Trophoblast cell (in vitro differentiated cells and primary cell): ENCODE data around the gene NRXN3.

Experiments
- DNase-seq, 2 donors: peaks; one replicate each; pipeline ENCODE4 v3.0.0-alpha.2; 2016
- H2AFZ ChIP-seq: 2 replicates; pipeline ENCODE4 v1.6.1; 2013; ENCODE audit warnings: low read length, moderate library complexity, mild to moderate bottlenecking; ENCODE audit not compliant: insufficient read depth, poor library complexity
- H2AK5ac ChIP-seq: 2 replicates; pipeline ENCODE4 v1.6.1; 2013; ENCODE audit warnings: mild to moderate bottlenecking, low read length
- H2BK120ac ChIP-seq: 2 replicates; pipeline ENCODE4 v1.6.1; 2013; ENCODE audit warnings: low read length, mild to moderate bottlenecking, moderate library complexity; ENCODE audit not compliant: insufficient read depth, poor library complexity
- H2BK12ac ChIP-seq: 2 replicates; pipeline ENCODE4 v1.6.1; 2013; ENCODE audit warnings: mild to moderate bottlenecking, low read length, moderate library complexity
- H2BK5ac ChIP-seq: 2 replicates; pipeline ENCODE4 v1.6.1; 2013; ENCODE audit warnings: low read length, low read depth, moderate library complexity, mild to moderate bottlenecking; ENCODE audit not compliant: poor library complexity
- H3K14ac ChIP-seq: 2 replicates; pipeline ENCODE4 v1.6.1; 2013; ENCODE audit warnings: mild to moderate bottlenecking, low read length
- H3K18ac ChIP-seq: 2 replicates; pipeline ENCODE4 v1.6.1; 2013; ENCODE audit warnings: mild to moderate bottlenecking, low read length
- H3K23ac ChIP-seq: 2 replicates; pipeline ENCODE4 v1.6.1; 2013; ENCODE audit warnings: low read length
- H3K27ac ChIP-seq: 2 replicates; pipeline ENCODE4 v1.5.1; 2013; ENCODE audit warnings: low read depth, mild to moderate bottlenecking, inconsistent platforms, low read length, moderate library complexity
- H3K27me3 ChIP-seq: 2 replicates; pipeline ENCODE4 v1.6.1; 2013; ENCODE audit warnings: inconsistent platforms, mild to moderate bottlenecking, low read length, moderate library complexity; ENCODE audit not compliant: insufficient read depth
- H3K36me3 ChIP-seq, 2 experiments: 1 replicate in 1 of 2; 2 replicates in 1 of 2; pipeline ENCODE4 v1.6.1; 2013; ENCODE audit warnings: low read length in 2 of 2, mild to moderate bottlenecking in 2 of 2, moderate library complexity in 1 of 2; ENCODE audit not compliant: insufficient read depth in 2 of 2, control insufficient read depth in 1 of 2
- H3K4ac ChIP-seq: 2 replicates; pipeline ENCODE4 v1.6.1; 2013; ENCODE audit warnings: low read depth, mild to moderate bottlenecking, low read length, moderate library complexity
- H3K4me1 ChIP-seq, 2 experiments: 1 replicate in 1 of 2; 2 replicates in 1 of 2; pipeline ENCODE4 v1.6.1; 2013; ENCODE audit warnings: low read length in 2 of 2, mild to moderate bottlenecking in 2 of 2, moderate library complexity in 1 of 2; ENCODE audit not compliant: insufficient read depth in 2 of 2, control insufficient read depth in 1 of 2
- H3K4me2 ChIP-seq: 2 replicates; pipeline ENCODE4 v1.6.1; 2013; ENCODE audit warnings: inconsistent platforms, mild to moderate bottlenecking, low read length, moderate library complexity
- H3K4me3 ChIP-seq: 2 replicates; pipeline ENCODE4 v1.5.1; 2013; ENCODE audit warnings: mild to moderate bottlenecking, low read depth, low read length, inconsistent platforms
- H3K79me1 ChIP-seq: one replicate; pipeline ENCODE4 v1.6.1; 2013; ENCODE audit warnings: low read length
- H3K79me2 ChIP-seq: 2 replicates; pipeline ENCODE4 v1.6.1; 2013; ENCODE audit warnings: low read length, mild to moderate bottlenecking; ENCODE audit not compliant: control insufficient read depth, insufficient read depth, poor library complexity
- H3K9ac ChIP-seq: 2 replicates; pipeline ENCODE4 v1.6.1; 2013; ENCODE audit warnings: mild to moderate bottlenecking, low read length
- H3K9me3 ChIP-seq: 2 replicates; pipeline ENCODE4 v1.6.1; 2013; ENCODE audit warnings: low read depth, mild to moderate bottlenecking, control low read depth, inconsistent platforms, low read length; ENCODE audit not compliant: insufficient read depth
- H4K12ac ChIP-seq: 2 replicates; pipeline ENCODE4 v1.6.1; 2013; ENCODE audit warnings: low read depth, mild to moderate bottlenecking, low read length, moderate library complexity
- H4K8ac ChIP-seq: 2 replicates; pipeline ENCODE4 v1.6.1; 2013; ENCODE audit warnings: low read depth, mild to moderate bottlenecking, low read length, moderate library complexity
- H4K91ac ChIP-seq: one replicate; pipeline ENCODE4 v1.6.1; 2013; ENCODE audit warnings: low read depth, mild to moderate bottlenecking, low read length, moderate library complexity
- WGBS: extraction: QIAGEN DNeasy Blood & Tissue Kit; methylation state at CpG from one replicate; pipeline ENCODE4 v1.1.7; 2013; ENCODE audit warnings: missing lambda C conversion rate; ENCODE audit not compliant: insufficient read length, insufficient coverage; ENCODE audit errors: extremely low coverage; 5-methylcytosine and 5-hydroxymethylcytosine counted together

NRXN3 gene

DNA sequence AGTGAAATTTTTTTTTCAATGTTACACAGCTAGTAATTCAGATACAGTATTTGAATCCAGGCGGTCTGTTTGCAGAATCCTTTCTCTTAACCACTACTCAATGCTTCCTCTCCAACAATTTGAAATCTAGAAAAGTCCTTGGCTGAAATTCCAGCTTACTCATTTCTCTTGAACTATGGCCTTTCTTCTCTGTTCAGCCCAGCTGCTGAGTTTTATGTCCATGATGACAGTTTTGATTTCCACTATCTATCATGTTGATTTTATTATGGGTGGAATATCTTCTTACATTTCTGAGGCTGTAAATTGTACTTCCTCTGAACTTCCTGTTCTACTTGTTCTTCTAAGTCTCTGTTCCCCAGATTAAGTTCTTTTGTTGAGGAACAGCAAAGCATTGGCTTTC lies 1725.8 kb downstream of the NRXN3 start:
- no peak for DNase-seq
- Histone ChIP-seq H3K4me2 (no peak overlapping the region), H4K8ac (no peak overlapping the region), H3K4ac (no peak overlapping the region), H2AK5ac (no peak overlapping the region), H3K4me1 (no peaks in the 10 kb centered on the region), H3K27me3 (no peaks in the 10 kb centered on the region), H3K18ac (no peak overlapping the region), H2BK12ac (no peak overlapping the region), H3K27ac (no peak overlapping the region), H4K12ac (no peak overlapping the region), H3K23ac (no peak overlapping the region), H2BK120ac (no peak overlapping the region), H3K79me1 (no peaks in the 10 kb centered on the region), H2AFZ (no peak overlapping the region), H3K79me2 (no peaks in the 10 kb centered on the region), H4K91ac (no peak overlapping the region), H3K36me3 (no peaks in the 10 kb centered on the region), H3K9me3 (no peaks in the 10 kb centered on the region), H3K14ac (no peak overlapping the region), H3K4me3 (no peak overlapping the region), H2BK5ac (no peak overlapping the region), H3K9ac (no peak overlapping the region)
- no CpG with 5 or more reads among the region's 1 CpG for WGBS

DNA sequence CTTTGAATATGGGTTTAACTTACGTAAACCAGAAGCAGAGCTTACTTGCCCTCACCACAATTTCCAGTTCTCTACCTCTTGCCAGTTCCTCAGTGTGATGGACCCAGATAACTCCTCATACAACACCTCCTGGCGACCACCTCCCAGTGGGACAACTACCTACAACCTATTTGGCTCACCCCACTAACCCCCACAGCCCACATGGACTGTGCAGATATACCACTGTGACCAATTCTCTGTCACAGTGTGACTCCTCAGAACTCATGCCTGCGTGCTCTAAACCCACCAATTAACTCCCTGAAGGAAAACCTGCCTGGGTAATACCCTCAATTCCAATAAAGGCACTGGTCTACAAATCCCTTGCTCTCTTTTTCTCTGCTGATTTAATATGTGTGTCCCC lies 1729.4 kb downstream of the NRXN3 start:
- Histone ChIP-seq H3K79me1 (no peaks in the 10 kb centered on the region), H3K27me3 (no peaks in the 10 kb centered on the region), H2BK5ac (no peak overlapping the region), H3K36me3 (no peaks in the 10 kb centered on the region), H3K23ac (no peak overlapping the region), H4K8ac (no peak overlapping the region), H3K14ac (no peak overlapping the region), H3K79me2 (no peaks in the 10 kb centered on the region), H3K9ac (no peak overlapping the region), H3K4me3 (no peak overlapping the region), H2BK120ac (no peak overlapping the region), H3K4me2 (no peak overlapping the region), H4K91ac (no peak overlapping the region), H4K12ac (no peak overlapping the region), H3K18ac (no peak overlapping the region), H2BK12ac (no peak overlapping the region), H3K4ac (no peak overlapping the region), H2AK5ac (no peak overlapping the region), H3K27ac (no peak overlapping the region), H3K9me3 (no peaks in the 10 kb centered on the region), H2AFZ (no peak overlapping the region), H3K4me1 (no peaks in the 10 kb centered on the region)
- no CpG with 5 or more reads among the region's 3 CpGs for WGBS
- DNase-seq, result no peak

DNA sequence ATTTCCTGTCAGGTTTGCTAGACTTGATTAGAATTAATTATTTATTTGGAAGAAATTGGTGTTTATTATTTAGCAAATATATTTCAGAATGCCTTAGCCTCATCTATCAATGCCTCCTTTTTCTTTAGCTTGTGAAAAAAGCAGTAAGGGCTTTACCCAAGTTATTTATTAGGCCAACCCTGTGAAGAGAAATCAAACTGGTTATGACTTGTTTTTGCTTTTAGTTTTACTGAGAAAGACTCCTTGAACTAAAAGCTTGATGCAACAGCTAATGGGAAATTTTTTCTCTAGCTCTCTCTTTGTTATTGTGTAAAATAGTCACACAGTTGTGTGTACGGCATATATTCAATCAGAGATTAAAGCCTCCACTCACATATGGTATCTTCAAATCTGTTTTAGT lies 1734.3 kb downstream of the NRXN3 start:
- H3K27me3 ChIP-seq, result no peaks in the 10 kb centered on the region
- H2BK12ac ChIP-seq, result no peak overlapping the region
- no peaks in the 10 kb centered on the region for H3K36me3 ChIP-seq
- H3K4ac ChIP-seq, result no peak overlapping the region
- no CpG with 5 or more reads among the region's 1 CpG for whole genome bisulfite sequencing
- no peak overlapping the region for H4K12ac ChIP-seq
- H3K27ac ChIP-seq, result no peak overlapping the region
- no peak overlapping the region for H3K4me3 ChIP-seq
- DNase-seq, result no peak
- no peak overlapping the region for H2BK5ac ChIP-seq
- H3K4me2 ChIP-seq, result no peak overlapping the region
- no peak overlapping the region for H3K18ac ChIP-seq
- H3K14ac ChIP-seq, result no peak overlapping the region
- no peaks in the 10 kb centered on the region for H3K79me2 ChIP-seq
- no peak overlapping the region for H4K8ac ChIP-seq
- no peaks in the 10 kb centered on the region for H3K4me1 ChIP-seq
- H4K91ac ChIP-seq, result no peak overlapping the region
- no peaks in the 10 kb centered on the region for H3K9me3 ChIP-seq
- H3K23ac ChIP-seq, result no peak overlapping the region
- H2AFZ ChIP-seq, result no peak overlapping the region
- H3K79me1 ChIP-seq, result no peaks in the 10 kb centered on the region
- no peak overlapping the region for H2AK5ac ChIP-seq
- H3K9ac ChIP-seq, result no peak overlapping the region
- H2BK120ac ChIP-seq, result no peak overlapping the region

DNA sequence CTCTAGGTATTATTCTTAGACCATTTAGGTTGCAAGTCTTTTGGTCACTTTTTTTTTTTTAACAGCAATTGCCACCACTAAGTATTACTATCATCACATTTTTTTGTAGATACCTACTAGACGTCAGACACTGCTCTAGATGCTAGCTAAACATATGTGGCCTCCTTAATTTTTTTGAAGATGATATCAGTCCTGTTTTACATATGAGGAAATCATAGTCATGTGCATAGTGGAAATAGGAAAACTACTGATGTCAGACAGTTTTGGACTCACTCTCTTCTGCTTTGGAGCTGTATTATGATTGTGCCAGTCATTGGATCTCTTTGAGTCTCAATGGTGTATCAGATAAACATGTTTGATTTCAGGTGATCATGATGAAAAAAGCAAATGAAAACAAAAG lies 1736.8 kb downstream of the NRXN3 start:
- Histone ChIP-seq H3K23ac (no peak overlapping the region), H2BK12ac (no peak overlapping the region), H3K79me2 (no peaks in the 10 kb centered on the region), H4K91ac (no peak overlapping the region), H3K4me1 (no peaks in the 10 kb centered on the region), H3K18ac (no peak overlapping the region), H4K8ac (no peak overlapping the region), H3K36me3 (no peaks in the 10 kb centered on the region), H3K14ac (no peak overlapping the region), H3K4me3 (no peak overlapping the region), H3K27me3 (no peaks in the 10 kb centered on the region), H3K27ac (no peak overlapping the region), H2AFZ (no peak overlapping the region), H3K4me2 (no peak overlapping the region), H3K4ac (no peak overlapping the region), H2BK120ac (no peak overlapping the region), H3K9me3 (no peaks in the 10 kb centered on the region), H3K9ac (no peak overlapping the region), H2BK5ac (no peak overlapping the region), H3K79me1 (no peaks in the 10 kb centered on the region), H2AK5ac (no peak overlapping the region), H4K12ac (no peak overlapping the region)
- DNase-seq, result no peak
- no CpG with 5 or more reads among the region's 1 CpG for WGBS
